Epithelial cell of prostate (primary cell): ENCODE results near the gene HIC1.

ENCODE experiments used
- DNase-seq: peaks from one replicate; pipeline ENCODE4 v3.0.0-alpha.2; 2011; ENCODE audit warnings: low read depth, low spot score
- H3K27ac ChIP-seq: fragments of 450-650 bp; 2 replicates; pipeline ENCODE4 v1.5.1; 2017; ENCODE audit warnings: mild to moderate bottlenecking

The HIC1 gene

GRCh38 chr17:2071455-2072281 lies 16.8 kb downstream of the HIC1 start:
- no peak for DNase-seq
- H3K27ac ChIP-seq: no peak overlapping the region

DNA sequence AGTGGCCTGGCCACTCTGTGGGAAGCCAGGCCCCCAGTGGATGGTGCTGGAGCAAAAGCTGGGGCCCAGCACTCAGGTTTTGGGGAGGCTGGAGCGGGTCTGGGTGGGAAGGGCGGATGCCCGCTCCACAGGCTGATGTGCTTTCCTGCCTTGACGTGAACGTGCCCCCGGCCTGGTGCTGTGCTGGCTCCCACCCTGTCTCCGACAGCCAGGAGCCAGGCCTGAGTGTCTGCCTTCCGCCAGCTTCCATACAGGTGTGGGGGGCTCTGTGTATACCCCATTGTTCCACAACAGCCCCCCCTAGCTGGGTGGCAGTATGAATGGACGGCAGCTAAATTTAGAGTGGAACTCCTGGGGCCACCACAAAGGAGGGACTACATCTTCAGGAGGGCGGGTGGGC lies 20.0 kb downstream of the HIC1 start:
- no peak overlapping the region for H3K27ac ChIP-seq
- no peak for DNase-seq

GRCh38 chr17:2075336-2076086 lies 20.6 kb downstream of the HIC1 start:
- DNase-seq: no peak
- no peak overlapping the region for H3K27ac ChIP-seq

GRCh38 chr17:2076087-2076984 lies 21.4 kb downstream of the HIC1 start:
- DNase-seq: no peak
- no peak overlapping the region for H3K27ac ChIP-seq

GRCh38 chr17:2077040-2077439 lies 22.1 kb downstream of the HIC1 start:
- H3K27ac ChIP-seq: no peak overlapping the region
- no peak for DNase-seq

DNA sequence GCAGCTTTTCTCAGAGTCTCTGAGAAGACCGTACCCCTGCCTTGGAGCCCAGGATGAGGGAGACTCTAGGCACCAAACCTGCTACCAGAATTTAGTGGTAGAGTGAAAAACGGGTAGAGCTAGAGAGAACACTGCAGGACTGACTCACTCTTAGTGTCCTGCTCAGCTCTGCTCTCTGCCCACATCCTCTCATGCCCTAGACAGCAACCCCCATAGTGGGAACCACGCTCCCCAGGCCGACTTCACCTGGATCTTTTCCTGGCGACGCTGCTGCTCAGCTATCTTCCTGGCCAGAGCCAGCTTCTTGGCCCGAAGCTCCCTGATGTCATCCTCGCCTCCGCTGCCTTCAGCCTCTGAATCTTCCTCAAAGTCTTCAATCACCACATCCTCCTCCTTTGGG lies 26.7 kb downstream of the HIC1 start:
- peak overlapping the region; percentile 63 for H3K27ac ChIP-seq

DNA sequence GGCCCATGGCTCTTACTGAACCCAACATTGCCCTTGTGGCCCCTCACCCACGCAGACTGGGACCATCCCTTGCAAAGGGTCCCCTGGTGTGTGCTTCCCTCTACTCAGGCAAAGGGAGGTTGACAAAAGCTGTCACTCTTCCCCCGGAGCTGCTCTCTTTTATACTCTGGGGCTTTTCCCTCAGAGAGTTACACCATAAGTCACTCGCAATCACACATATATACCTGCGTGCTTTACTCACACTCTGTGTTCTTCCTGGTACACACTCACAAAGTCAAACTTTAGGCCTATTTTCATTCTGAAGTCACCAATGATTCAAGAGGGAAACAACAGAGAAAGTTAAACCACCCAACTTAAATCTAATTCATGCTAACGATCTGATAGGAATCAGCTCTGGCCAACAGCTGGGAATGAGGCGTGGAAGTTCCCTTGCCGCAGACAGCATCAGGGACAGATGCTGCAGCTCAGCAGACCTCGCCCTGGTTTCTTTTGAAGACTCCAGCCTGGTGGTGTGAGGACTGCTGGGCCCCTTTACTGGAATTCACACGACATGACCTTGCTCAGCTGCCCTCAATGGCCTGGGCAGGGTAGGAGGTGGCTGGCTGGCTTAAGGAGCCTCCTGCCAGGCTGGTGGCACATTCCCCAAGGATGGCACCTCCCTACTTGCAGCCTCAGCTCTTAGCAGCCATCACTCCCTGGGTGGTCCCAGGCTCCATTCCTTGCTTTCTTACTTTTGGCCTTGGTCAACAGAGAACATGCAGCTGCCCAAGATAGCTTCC lies 27.3 kb downstream of the HIC1 start:
- peak overlapping the region; percentile 63 for H3K27ac ChIP-seq
- no peak for DNase-seq

More for the DNA sequence above, 26.7 kb downstream of the HIC1 start:
- DNase-seq: no peak

DNA sequence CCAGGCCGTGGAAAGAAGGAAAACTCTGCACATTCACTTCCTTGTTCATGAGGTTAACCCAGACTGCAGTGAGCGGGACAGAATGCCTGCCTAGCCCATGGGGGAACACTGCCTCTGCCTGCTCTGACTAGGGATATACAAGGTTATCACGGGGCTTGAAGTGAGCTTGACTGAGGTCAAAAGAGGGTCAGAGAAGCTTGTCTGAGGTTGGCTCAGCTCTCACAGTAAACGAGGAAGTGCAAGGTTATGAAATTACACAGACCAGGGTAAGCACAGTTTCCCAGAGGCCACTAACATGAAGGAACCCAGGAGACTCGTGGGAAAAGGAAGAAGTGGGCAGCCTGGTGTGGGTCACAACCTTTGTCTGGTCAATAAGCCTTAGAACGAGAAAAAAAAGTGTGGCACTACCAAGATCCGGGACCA lies 28.7 kb downstream of the HIC1 start:
- DNase-seq: no peak
- peak overlapping the region; percentile 65 for H3K27ac ChIP-seq

- peak overlapping the region; percentile 65 for H3K27ac ChIP-seq
- DNase-seq: no peak
Measured at GRCh38 chr17:2084036-2084765, 29.3 kb downstream of the HIC1 start.

DNA sequence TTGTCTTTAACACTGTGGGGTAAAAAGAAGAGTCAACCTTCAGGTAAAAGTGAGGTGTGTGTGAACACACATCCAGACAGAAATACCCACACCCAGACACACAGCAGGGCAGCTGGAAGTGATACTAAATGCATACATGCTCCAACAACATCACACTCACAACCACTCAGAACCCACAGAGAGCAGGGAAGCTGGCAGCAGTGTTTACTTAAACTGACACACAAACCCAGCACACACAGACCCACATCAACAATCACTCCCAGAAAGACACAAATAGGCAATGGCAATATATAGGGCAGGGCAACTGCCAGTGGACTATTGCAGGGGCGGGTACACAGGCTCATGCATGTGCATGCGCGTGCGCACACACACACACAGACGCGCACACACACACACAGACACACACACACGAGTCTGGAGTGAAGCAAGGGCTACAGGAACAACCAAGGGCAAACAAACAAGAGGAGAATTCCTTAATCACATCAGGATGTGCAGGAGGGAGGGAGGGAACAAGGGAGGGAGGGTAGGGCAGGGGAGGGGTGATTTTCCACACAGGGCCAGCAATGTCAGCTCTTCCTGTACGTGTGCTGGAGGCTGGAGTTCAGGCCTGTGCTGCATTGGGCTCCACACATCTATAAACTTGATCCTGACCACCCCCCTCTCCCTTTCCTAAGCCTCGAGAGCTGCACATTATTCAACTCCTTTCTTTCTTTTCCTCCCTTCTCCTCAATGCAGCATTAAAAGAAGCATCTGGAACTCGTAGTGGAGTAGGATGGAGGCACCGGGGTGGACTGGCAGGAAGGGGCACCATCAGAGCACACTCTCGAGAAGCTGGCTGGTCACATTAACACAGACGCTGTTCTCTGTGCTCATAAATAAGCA lies 30.1 kb downstream of the HIC1 start:
- no peak for DNase-seq
- H3K27ac ChIP-seq: peak overlapping the region; percentile 65

DNA sequence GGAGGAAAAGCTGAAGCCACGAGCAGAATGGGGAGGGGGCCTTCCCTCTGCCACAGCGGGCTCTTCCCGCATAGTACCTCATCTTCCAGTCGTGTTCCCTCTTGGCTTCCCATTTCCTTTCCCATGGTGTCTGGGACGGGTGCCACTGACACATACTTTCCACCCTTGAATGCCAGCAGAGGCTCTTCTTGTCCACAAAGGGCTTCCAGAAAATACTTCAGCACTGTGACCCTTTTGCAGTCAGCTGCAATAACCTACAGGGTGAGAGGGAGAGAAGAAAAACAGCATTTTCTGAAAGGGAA lies 30.7 kb downstream of the HIC1 start:
- H3K27ac ChIP-seq: peak overlapping the region; percentile 65
- no peak for DNase-seq

DNA sequence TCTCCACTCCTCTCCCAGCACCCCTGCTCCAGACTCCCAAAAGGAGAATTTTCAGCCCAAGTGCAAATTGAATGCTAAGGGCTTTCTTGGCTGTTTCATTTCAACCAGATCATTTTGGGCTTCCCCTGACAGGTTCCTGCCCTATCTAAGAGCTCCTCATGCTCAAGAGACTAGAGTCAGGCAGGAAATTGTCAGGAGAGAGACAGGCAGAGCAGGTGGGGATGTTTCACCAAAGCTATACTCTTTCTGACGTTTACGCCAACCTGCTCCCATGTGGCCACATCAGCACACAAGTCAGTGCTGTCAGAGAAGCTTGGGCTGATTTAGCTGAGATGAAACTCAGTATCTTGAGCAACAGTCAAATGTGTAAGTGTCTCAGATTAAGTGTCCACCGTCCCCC lies 31.4 kb downstream of the HIC1 start:
- no peak for DNase-seq
- no peak overlapping the region for H3K27ac ChIP-seq

- no peak for DNase-seq
- H3K27ac ChIP-seq: no peak overlapping the region
Measured at GRCh38 chr17:2087597-2088211, 32.8 kb downstream of the HIC1 start.

- DNase-seq: no peak
Measured at GRCh38 chr17:2089021-2089422, 34.1 kb downstream of the HIC1 start.

GRCh38 chr17:2090210-2090641 lies 35.3 kb downstream of the HIC1 start:
- no peak overlapping the region for H3K27ac ChIP-seq
- DNase-seq: no peak

More at GRCh38 chr17:2089021-2089422, 34.1 kb downstream of the HIC1 start:
- H3K27ac ChIP-seq: no peak overlapping the region

- DNase-seq: no peak
- no peak overlapping the region for H3K27ac ChIP-seq
Measured at GRCh38 chr17:2090804-2091534, 36.1 kb downstream of the HIC1 start.

GRCh38 chr17:2092253-2092652 lies 37.4 kb downstream of the HIC1 start:
- DNase-seq: no peak
- H3K27ac ChIP-seq: no peak overlapping the region
